ENCODE data around the gene CRTC3.
A peak's percentile ranks its signal among the peaks of the same experiment; 100 is the strongest.

Gene CRTC3

DNA sequence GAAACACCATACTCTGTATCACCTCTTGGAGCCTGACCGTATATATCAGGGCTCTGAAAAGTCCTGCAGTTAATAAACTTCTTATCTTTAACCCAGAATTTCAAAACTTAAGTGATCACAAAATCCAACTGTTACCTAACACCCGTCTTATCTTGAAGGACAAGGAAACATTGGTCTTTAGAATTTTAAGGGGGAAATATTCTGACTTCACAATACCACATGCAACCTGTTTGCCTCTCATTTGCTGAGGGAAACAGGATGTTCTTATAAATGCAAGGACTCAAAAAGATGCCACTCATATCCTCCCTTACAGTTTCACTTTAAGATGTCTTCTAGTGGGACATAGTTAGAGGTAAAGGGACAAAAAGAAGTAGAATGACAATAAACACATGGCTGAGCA, 67.9 kb downstream of the CRTC3 start:
- DNase-seq: no peak

DNA sequence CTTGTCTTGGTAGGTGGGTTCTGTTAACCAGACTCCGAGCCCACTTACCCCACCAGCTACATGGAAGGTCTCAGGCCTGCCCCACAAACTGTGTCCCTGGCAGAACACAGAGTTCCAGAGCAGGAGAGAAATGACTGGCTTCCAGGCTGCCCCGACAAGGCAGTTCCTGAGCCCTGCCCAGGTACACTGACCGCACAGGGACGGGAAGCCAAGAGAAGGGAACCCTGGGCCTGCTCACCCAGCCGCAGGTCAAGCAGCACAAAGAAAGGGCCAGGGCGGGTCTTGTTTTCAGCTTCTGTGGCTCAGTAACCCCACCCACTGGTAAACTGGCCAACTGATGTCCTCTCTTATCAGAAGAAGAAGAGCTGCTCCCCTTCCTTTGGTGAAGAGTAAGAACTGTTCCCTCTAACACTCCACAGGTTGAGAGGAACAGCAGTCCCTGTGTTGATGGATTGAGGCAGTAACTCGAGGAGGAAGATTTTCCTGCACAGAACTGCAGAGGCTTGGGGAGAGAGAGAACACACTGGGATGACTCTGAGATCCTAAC, 68.4 kb downstream of the CRTC3 start:
- DNase-seq: no peak

DNA sequence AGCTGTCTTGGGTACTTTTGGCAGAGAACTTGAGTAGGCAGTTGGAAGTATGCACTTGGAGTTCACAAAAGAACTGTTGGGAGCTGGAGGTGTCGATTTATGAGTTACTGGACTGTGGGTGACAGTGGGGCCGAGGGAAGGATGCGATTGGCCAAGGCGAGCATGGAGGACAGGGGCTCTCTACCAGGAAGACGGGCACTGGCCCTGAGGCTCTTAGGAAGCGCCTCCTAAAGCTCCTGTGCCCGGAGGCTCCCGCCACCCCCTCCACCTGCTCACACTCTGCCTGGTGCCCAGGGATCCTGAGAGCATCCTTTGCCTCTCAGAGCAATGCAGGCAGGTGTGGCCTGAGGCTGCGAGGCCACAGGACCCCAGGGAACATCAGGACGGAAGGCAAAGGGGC, 69.0 kb downstream of the CRTC3 start:
- no peak for DNase-seq

GRCh38 chr15:90599116-90599515, 69.4 kb downstream of the CRTC3 start:
- no peak for DNase-seq

- DNase-seq: no peak
Measured at GRCh38 chr15:90599644-90600043, 69.9 kb downstream of the CRTC3 start.

- DNase-seq: no peak
Measured at GRCh38 chr15:90600954-90601353, 71.2 kb downstream of the CRTC3 start.

- peak; percentile 57 for DNase-seq
Measured at GRCh38 chr15:90603893-90604292, 74.2 kb downstream of the CRTC3 start.

DNA sequence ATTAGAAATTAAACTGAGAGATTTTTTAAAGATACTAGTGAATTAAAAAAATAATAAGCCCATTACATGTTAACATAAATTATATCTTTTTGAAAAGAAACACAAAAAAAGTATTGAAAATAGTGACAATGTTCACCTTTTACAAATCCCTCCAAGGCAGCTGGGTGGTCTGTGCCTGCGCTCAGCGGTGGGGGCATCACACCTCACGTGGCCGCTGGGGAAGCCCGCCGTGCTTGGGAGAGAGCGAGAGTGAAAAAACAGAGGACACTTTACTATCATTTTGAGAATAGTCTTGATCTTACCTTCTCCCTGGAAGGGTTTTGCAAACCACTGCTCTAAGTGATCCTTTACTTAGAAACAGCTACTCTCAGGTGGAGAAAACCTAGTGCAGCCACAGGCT, 76.9 kb downstream of the CRTC3 start:
- no peak for DNase-seq

DNA sequence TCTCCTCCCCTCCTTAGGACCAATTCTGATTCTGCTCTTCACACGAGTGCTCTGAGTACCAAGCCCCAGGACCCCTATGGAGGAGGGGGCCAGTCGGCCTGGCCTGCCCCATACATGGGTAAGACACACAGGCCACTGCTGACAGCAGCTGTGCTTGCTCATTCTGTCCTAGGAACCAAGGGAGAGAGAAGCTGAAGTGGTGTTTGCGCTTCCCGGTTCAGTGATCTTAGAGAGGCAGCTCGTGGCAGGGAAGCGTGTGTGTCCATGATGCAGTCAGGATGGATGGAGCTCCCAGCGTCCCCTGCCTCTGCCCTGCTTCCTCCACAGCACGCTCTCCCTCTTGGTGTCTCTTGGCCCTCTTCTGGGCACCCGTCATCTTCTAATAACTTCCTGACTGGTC, 77.6 kb downstream of the CRTC3 start:
- no peak for DNase-seq

GRCh38 chr15:90609242-90610180, 79.8 kb downstream of the CRTC3 start:
- no peak for DNase-seq

DNA sequence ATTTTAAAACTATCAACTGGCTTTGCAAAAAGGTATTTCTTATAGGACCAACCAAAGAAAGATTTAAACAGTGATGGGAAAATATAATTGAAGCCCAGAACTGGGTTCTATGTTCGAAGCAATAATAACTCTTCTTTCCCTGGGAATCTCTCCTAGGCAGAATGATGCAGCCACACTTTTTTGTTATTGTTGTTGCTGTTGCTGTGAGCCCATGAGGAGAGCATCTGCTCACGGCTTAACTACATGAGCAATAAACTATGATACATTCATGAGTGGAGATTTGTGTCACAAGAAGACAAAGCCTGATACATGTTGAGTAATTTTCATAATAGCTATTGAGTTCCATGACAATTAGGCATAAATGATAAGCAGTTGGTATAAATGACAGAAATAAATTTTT, 80.5 kb downstream of the CRTC3 start:
- no peak for DNase-seq

- DNase-seq: no peak
Measured at GRCh38 chr15:90611157-90611556, 81.4 kb downstream of the CRTC3 start.

- DNase-seq: no peak
Measured at GRCh38 chr15:90617171-90617570, 87.4 kb downstream of the CRTC3 start.

- DNase-seq: no peak
Measured at GRCh38 chr15:90617668-90618097, 88.0 kb downstream of the CRTC3 start.

- no peak for DNase-seq
Measured at GRCh38 chr15:90618330-90619125, 88.8 kb downstream of the CRTC3 start.

- no peak for DNase-seq
Measured at GRCh38 chr15:90619468-90619867, 89.7 kb downstream of the CRTC3 start.

GRCh38 chr15:90619939-90620338, 90.2 kb downstream of the CRTC3 start:
- DNase-seq: no peak

- DNase-seq: peak; percentile 34
Measured at GRCh38 chr15:90620379-90621067, 90.8 kb downstream of the CRTC3 start.

DNA sequence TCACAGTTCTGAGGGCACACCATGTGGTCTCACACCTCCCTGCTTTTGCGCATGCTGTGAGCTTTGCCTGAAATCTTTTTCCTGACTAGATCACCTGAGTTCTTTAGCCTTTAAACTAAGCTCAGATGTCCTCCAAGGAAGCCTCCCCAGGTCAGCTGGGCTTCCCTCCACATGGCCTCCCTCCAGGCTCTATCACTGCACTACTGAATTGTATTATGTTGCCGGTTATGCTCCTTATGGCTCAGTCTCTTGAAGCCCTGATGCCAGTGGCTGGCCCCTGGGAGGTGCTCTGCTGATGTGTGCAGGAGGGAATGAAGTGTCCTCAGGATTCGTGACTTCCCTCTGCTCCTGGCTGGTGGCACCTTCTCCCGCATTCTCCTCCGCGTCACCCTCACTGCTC, 94.1 kb downstream of the CRTC3 start:
- no peak for DNase-seq

- DNase-seq: no peak
Measured at GRCh38 chr15:90624278-90624981, 94.7 kb downstream of the CRTC3 start.

DNA sequence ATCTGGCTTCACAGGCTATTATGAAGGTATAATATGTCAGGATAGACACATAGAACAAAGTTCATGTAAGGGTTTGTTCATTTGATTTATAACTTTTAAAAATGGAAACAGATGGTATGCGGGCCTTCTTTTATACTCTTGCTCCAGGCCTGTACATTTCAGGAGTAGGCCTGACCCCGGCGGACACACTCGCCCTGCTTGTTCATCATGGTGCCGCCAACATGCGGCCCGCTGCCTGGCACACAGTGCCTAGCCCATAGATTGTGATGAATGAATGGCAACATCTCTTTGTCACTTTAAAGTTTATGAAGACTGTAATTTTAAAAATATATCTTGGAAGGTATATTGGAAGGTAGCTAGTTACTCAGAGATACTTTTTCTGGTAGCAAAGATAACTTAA, 95.3 kb downstream of the CRTC3 start:
- DNase-seq: no peak

GRCh38 chr15:90629217-90629616, 99.5 kb downstream of the CRTC3 start:
- no peak for DNase-seq

All from stimulated activated CD4-positive, alpha-beta T cell treated with anti-CD3 and anti-CD28 coated beads, Interleukin-4, amount 100 ng/mL, for 1 hour (primary cell).